Activated naive CD4-positive, alpha-beta T cell treated with anti-CD3 and anti-CD28 coated beads, Interleukin-2, amount 10 ng/mL, durations not matched to agents 7 days and 5 days (primary cell): ENCODE data around the gene SLC22A12.

Source experiments
- CTCF ChIA-PET: fragments of 350-600 bp; sonication (Branson Sonifier 250); formaldehyde crosslinking; loops from one replicate; lab custom pipeline; 2021; ENCODE audit warnings: antibody characterized with exemption; lab: Charles Lee
- DNase-seq: peaks from one replicate; pipeline ENCODE4 v3.0.0-alpha.2; 2020
- H3K27ac Mint-ChIP-seq: one replicate; pipeline ENCODE4 v1.8.0; 2021; ENCODE audit warnings: mild to moderate bottlenecking, moderate library complexity, mixed read lengths
- H3K27me3 Mint-ChIP-seq: one replicate; pipeline ENCODE4 v1.8.0; 2021; ENCODE audit warnings: mild to moderate bottlenecking, mixed read lengths
- H3K36me3 Mint-ChIP-seq: one replicate; pipeline ENCODE4 v1.8.0; 2021; ENCODE audit warnings: mixed read lengths
- H3K4me1 Mint-ChIP-seq: one replicate; pipeline ENCODE4 v1.8.0; 2021; ENCODE audit warnings: mixed read lengths
- H3K4me3 Mint-ChIP-seq: one replicate; pipeline ENCODE4 v1.8.0; 2021; ENCODE audit warnings: mild to moderate bottlenecking, moderate library complexity, mixed read lengths
- H3K9me3 Mint-ChIP-seq: one replicate; pipeline ENCODE4 v1.8.0; 2021; ENCODE audit warnings: mixed read lengths

Gene SLC22A12

GRCh38 chr11:64568584-64569140 lies 22.4 kb upstream of the SLC22A12 start:
- H3K36me3 Mint-ChIP-seq: no peaks in the 10 kb centered on the region
- no peaks in the 10 kb centered on the region for H3K9me3 Mint-ChIP-seq
- peaks cover 5% of the 10 kb centered on the region for H3K4me1 Mint-ChIP-seq
- H3K27ac Mint-ChIP-seq: no peak overlapping the region
- no peak for DNase-seq
- H3K27me3 Mint-ChIP-seq: peaks cover 9% of the 10 kb centered on the region
- H3K4me3 Mint-ChIP-seq: no peak overlapping the region
- CTCF ChIA-PET: no interaction called here

- no peak overlapping the region for H3K27ac Mint-ChIP-seq
- peaks cover 9% of the 10 kb centered on the region for H3K27me3 Mint-ChIP-seq
- no peaks in the 10 kb centered on the region for H3K36me3 Mint-ChIP-seq
- CTCF ChIA-PET: no interaction called here
- H3K4me3 Mint-ChIP-seq: no peak overlapping the region
- no peak for DNase-seq
- H3K9me3 Mint-ChIP-seq: no peaks in the 10 kb centered on the region
- H3K4me1 Mint-ChIP-seq: peaks cover 5% of the 10 kb centered on the region
Observed at GRCh38 chr11:64569300-64569970, 21.6 kb upstream of the SLC22A12 start.

DNA sequence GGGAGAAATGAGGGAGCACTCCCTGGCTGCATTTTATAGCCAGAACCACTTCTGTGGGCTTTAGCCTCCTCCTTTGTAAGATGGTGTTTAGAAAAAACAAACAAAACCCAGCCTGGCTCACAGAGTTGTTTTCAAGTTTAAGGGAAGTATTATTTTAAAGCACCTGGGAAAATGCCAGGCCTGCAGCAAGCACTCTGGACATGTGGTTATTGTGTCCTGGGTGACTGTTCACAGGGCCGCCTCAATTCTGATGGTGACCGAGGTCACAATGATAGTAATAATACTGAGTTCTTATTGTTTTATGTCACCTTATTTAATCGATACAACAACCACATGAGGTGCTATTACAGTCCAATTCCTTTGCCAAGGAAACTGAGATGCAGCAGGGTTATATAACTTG lies 20.7 kb upstream of the SLC22A12 start:
- H3K27me3 Mint-ChIP-seq: peaks cover 9% of the 10 kb centered on the region
- H3K27ac Mint-ChIP-seq: no peak overlapping the region
- no peak for DNase-seq
- no peaks in the 10 kb centered on the region for H3K9me3 Mint-ChIP-seq
- peaks cover 5% of the 10 kb centered on the region for H3K4me1 Mint-ChIP-seq
- H3K36me3 Mint-ChIP-seq: no peaks in the 10 kb centered on the region
- H3K4me3 Mint-ChIP-seq: no peak overlapping the region
- CTCF ChIA-PET: no interaction called here

- H3K27ac Mint-ChIP-seq: no peak overlapping the region
- no peak overlapping the region for H3K4me3 Mint-ChIP-seq
- DNase-seq: peak; percentile 17
- H3K27me3 Mint-ChIP-seq: peaks cover 9% of the 10 kb centered on the region
- no peaks in the 10 kb centered on the region for H3K36me3 Mint-ChIP-seq
- no peaks in the 10 kb centered on the region for H3K9me3 Mint-ChIP-seq
- peaks cover 5% of the 10 kb centered on the region for H3K4me1 Mint-ChIP-seq
- CTCF ChIA-PET: no interaction called here
Observed at GRCh38 chr11:64571050-64571409, 20.0 kb upstream of the SLC22A12 start.

DNA sequence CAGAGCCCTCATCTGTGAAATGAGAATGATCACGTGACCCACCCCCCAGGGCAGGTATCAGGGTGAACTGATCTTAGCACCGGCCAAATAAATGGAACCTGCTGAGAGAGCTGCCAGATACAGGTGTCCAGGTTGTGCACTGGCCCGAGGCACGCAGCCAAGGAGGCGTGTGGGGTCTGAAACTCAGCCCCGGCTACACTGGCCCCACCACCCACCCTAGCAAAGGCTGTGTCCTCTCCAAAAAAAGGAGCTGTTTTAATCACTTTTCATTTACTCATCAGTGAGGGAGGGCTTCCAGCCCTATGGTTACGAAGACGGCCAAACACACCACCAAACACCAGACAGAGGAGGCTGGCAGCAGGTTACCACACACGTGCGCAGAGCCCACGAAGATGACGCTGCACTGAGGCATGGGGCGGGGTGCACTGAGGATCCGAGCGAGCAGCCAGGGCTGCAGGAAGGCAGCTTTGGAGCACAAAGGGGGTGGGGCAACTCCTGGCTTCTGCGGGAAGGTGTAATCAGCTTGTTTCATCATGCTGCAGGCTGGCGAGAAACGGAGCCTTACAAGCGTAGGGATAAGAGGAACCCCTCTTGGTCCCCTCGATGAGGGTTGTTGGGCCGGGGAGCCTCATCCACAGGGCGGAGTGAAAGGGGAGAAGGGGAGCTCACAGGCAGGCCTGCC lies 19.5 kb upstream of the SLC22A12 start:
- Mint-ChIP-seq H3K9me3 (no peaks in the 10 kb centered on the region), H3K27ac (no peak overlapping the region)
- DNase-seq: no peak

GRCh38 chr11:64572143-64572542 lies 18.9 kb upstream of the SLC22A12 start:
- no peak for DNase-seq
- Mint-ChIP-seq H3K4me1 (no peaks in the 10 kb centered on the region), H3K36me3 (no peaks in the 10 kb centered on the region), H3K27ac (no peak overlapping the region), H3K4me3 (no peak overlapping the region), H3K27me3 (peaks cover 10% of the 10 kb centered on the region), H3K9me3 (no peaks in the 10 kb centered on the region)
- CTCF ChIA-PET: interaction anchor here (0.8 kb wide), 1 partner anchor 79 kb away, joined by 3 read pairs; no protein-coding TSS in a partner anchor

More for the DNA sequence above, 19.5 kb upstream of the SLC22A12 start:
- CTCF ChIA-PET: interaction anchor here (0.8 kb wide), 1 partner anchor 80 kb away, joined by 3 read pairs; no protein-coding TSS in a partner anchor
- H3K27me3 Mint-ChIP-seq: peaks cover 9% of the 10 kb centered on the region
- H3K36me3 Mint-ChIP-seq: no peaks in the 10 kb centered on the region
- H3K4me3 Mint-ChIP-seq: no peak overlapping the region
- H3K4me1 Mint-ChIP-seq: peaks cover 3% of the 10 kb centered on the region

DNA sequence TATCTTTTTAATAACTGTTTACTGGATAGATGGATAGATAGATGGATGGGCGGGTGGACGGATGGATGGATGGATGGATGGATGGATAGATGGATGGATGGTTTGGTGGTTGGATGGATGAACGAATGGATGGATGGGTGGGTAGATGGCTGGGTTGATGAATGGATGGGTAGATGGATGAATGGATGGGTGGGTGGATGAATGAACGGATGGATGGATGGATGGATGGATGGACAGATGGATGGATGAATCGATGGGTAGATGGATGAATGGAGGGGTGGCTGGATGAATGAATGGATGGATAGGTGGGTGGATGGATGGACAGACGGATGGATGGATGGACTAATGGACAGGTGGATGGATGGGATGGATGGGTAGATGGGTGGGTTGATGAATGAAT lies 13.8 kb upstream of the SLC22A12 start:
- Mint-ChIP-seq H3K4me3 (no peak overlapping the region), H3K36me3 (no peaks in the 10 kb centered on the region), H3K9me3 (no peaks in the 10 kb centered on the region), H3K4me1 (no peaks in the 10 kb centered on the region), H3K27ac (peak overlapping the region; percentile 25), H3K27me3 (peaks cover 16% of the 10 kb centered on the region)
- no peak for DNase-seq
- CTCF ChIA-PET: no interaction called here

GRCh38 chr11:64580412-64580811 lies 10.6 kb upstream of the SLC22A12 start:
- Mint-ChIP-seq H3K36me3 (no peaks in the 10 kb centered on the region), H3K4me1 (no peaks in the 10 kb centered on the region), H3K27me3 (peaks cover 17% of the 10 kb centered on the region), H3K27ac (no peak overlapping the region), H3K9me3 (no peaks in the 10 kb centered on the region), H3K4me3 (no peak overlapping the region)
- CTCF ChIA-PET: interaction anchor here (1.1 kb wide), 1 partner anchor 131 kb away, joined by 3 read pairs; no protein-coding TSS in a partner anchor
- DNase-seq: no peak

- Mint-ChIP-seq H3K4me3 (no peak overlapping the region), H3K27ac (no peak overlapping the region), H3K4me1 (no peaks in the 10 kb centered on the region), H3K9me3 (no peaks in the 10 kb centered on the region), H3K36me3 (no peaks in the 10 kb centered on the region), H3K27me3 (peaks cover 17% of the 10 kb centered on the region)
- CTCF ChIA-PET: interaction anchor here (0.6 to 1.1 kb wide), 2 partner anchors 27 to 131 kb away, joined by 3 to 4 read pairs; no protein-coding TSS in a partner anchor
- no peak for DNase-seq
Observed at GRCh38 chr11:64581057-64581523, 9.9 kb upstream of the SLC22A12 start.

GRCh38 chr11:64582885-64583284 lies 8.1 kb upstream of the SLC22A12 start:
- Mint-ChIP-seq H3K36me3 (no peaks in the 10 kb centered on the region), H3K9me3 (no peaks in the 10 kb centered on the region)
- CTCF ChIA-PET: no interaction called here

DNA sequence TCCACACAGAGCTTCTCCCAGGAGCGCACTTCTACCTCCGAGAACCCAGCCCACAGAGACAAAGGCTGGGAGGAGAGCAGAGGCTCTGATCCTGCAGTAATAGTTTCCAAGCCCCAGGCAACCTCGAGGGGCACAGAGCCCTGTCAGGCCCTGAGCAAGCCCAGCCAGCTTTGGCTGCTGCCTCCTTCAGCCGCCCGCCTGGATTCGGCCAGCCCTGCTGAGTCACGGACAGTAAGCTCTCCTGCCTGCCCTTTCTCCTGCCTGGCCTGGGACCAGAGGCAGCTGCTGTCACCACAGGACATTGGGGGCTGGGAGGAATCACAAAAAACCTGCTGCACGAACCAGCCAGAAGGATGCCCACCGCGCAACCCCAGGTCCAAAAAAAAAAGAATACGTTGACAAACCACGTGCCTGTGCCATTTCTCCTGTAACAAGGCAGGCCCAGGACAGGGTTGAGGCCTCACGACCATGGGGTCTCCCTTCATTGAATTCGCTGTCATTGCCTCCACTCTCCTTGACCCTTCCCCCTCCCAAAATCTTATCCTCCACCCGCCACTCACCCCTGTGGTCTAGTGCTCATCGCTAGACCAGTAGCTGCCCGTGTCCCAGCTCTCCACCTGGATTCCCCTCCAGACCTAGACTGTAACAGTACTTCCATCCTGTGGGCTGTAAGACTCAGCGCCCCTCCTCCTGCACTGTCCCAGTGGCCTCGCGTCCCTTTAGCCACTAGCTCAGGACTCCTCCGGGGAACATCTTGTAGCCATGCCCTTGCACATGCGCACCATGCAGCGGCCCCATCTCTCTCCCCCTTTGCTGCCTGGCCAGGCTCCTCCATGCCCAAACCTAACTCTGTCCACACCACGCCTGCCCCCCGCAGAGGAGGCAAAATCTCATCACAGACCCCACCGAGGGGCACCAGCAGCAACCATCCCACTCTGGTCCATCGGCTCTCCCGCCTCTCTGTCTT lies 7.4 kb upstream of the SLC22A12 start:
- Mint-ChIP-seq H3K9me3 (peaks cover 4% of the 10 kb centered on the region), H3K27me3 (peaks cover 21% of the 10 kb centered on the region), H3K27ac (no peak overlapping the region), H3K36me3 (no peaks in the 10 kb centered on the region), H3K4me3 (no peak overlapping the region), H3K4me1 (no peaks in the 10 kb centered on the region)
- no peak for DNase-seq
- CTCF ChIA-PET: no interaction called here

More at GRCh38 chr11:64582885-64583284, 8.1 kb upstream of the SLC22A12 start:
- Mint-ChIP-seq H3K27ac (no peak overlapping the region), H3K27me3 (peaks cover 17% of the 10 kb centered on the region), H3K4me1 (no peaks in the 10 kb centered on the region), H3K4me3 (no peak overlapping the region)
- no peak for DNase-seq

GRCh38 chr11:64585150-64585549 lies 5.9 kb upstream of the SLC22A12 start:
- CTCF ChIA-PET: no interaction called here
- no peak for DNase-seq
- Mint-ChIP-seq H3K27me3 (peaks cover 21% of the 10 kb centered on the region), H3K36me3 (no peaks in the 10 kb centered on the region), H3K4me3 (no peak overlapping the region), H3K9me3 (peaks cover 6% of the 10 kb centered on the region), H3K27ac (no peak overlapping the region), H3K4me1 (no peaks in the 10 kb centered on the region)

- DNase-seq: no peak
- Mint-ChIP-seq H3K36me3 (no peaks in the 10 kb centered on the region), H3K27ac (no peak overlapping the region), H3K4me1 (no peaks in the 10 kb centered on the region), H3K4me3 (no peak overlapping the region), H3K27me3 (peaks cover 17% of the 10 kb centered on the region), H3K9me3 (peaks cover 6% of the 10 kb centered on the region)
- CTCF ChIA-PET: no interaction called here
Observed at GRCh38 chr11:64586366-64586765, 4.7 kb upstream of the SLC22A12 start.

DNA sequence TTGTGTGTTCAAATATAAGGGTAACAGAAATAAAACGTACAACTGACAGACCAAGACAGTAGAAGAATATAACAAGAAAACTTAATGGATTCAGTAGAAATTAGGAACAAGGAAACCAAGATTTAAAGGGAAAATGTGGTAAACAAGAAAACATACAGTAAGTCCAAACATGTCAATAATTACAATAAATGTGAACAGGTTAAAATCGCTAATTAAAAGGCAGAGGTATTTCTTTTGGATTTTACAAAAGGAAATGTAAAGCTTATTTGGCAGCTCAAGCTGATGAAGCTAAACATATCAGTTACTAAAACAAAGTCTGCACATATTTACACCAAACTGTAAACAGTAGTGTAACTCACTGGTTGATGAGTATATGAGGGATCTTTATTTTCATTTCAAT lies 2.3 kb upstream of the SLC22A12 start:
- Mint-ChIP-seq H3K27me3 (peaks cover 17% of the 10 kb centered on the region), H3K9me3 (peaks cover 6% of the 10 kb centered on the region), H3K36me3 (no peaks in the 10 kb centered on the region), H3K4me1 (no peaks in the 10 kb centered on the region), H3K4me3 (no peak overlapping the region), H3K27ac (no peak overlapping the region)
- CTCF ChIA-PET: no interaction called here
- no peak for DNase-seq
